ENCODE results near the gene RAB14. TPM values are rescaled to one million over a fixed set of nuclear protein-coding genes. Genes with fewer than 3 reads are reported as not detected.

RAB14 gene
- polyA plus RNA-seq, 1 of the 3 experiments (the other 2 are of a cell fraction), result 17.4 TPM

GRCh38 chr9:121143771-121144170 is 57.9 kb downstream of the RAB14 start:
- DNase-seq, result no peak
- 94% methylated on average over 2 of the region's 2 CpGs for WGBS (ENCODE audit: low lambda C conversion rate)
- ChIA-PET CTCF (interaction anchor here (0.8 to 3.7 kb wide), 4 partner anchors 22 to 70 kb away, joined by 3 to 8 read pairs (median 4); no protein-coding TSS in a partner anchor), POLR2A (no interaction called here)
- no peaks in the 10 kb centered on the region; a peak in 1 of 4 replicates for H3K4me1 ChIP-seq (ENCODE audit: control insufficient read depth in 1 of 2, insufficient read depth in 2 of 2, low read depth in 1 of 2, low read length in 1 of 2)
- H3K9me3 ChIP-seq, result no peaks in the 10 kb centered on the region
- H3K9ac ChIP-seq, result no peak overlapping the region
- TF ChIP-seq POLR2AphosphoS5 (IDR thresholded peaks at IDR 0.05; ENCODE audit: low read depth, low read length) (no peak), GATA2 (CRISPR knock-in tag; IDR thresholded peaks at IDR 0.05) (no peak), USF1 (IDR thresholded peaks at IDR 0.05; ENCODE audit: borderline replicate concordance, low read depth) (no peak), CHD2 (IDR thresholded peaks at IDR 0.05; ENCODE audit: low read length, partially characterized antibody) (no peak), SIN3A (IDR thresholded peaks at IDR 0.05; ENCODE audit: borderline replicate concordance, low read depth, low read length) (no peak), IRF3 (IDR thresholded peaks at IDR 0.05; ENCODE audit: low read depth, low read length) (no peak), JUND (IDR thresholded peaks at IDR 0.05) (no peak), MXI1 (IDR thresholded peaks at IDR 0.05; ENCODE audit: low read depth, low read length) (no peak), NRF1 (IDR thresholded peaks at IDR 0.05; ENCODE audit: low read depth, low read length) (no peak), CTCF (IDR thresholded peaks at IDR 0.05) (no peak), PBX3 (IDR thresholded peaks at IDR 0.05) (no peak), NFIC (IDR thresholded peaks at IDR 0.05; ENCODE audit: borderline replicate concordance) (no peak), GABPA (IDR thresholded peaks at IDR 0.05; ENCODE audit: low read depth) (no peak), RFX5 (IDR thresholded peaks at IDR 0.05; ENCODE audit: low read length) (no peak), FOXJ3 (CRISPR knock-in tag; IDR thresholded peaks at IDR 0.05) (no peak), TEAD4 (IDR thresholded peaks at IDR 0.05; ENCODE audit: borderline replicate concordance, insufficient read depth) (no peak), ELF1 (IDR thresholded peaks at IDR 0.05) (no peak), EP300 (IDR thresholded peaks at IDR 0.05; ENCODE audit: borderline replicate concordance in 1 of 2, low read depth in 1 of 2, low read length in 1 of 2) (no peak), FOSL2 (IDR thresholded peaks at IDR 0.05; ENCODE audit: borderline replicate concordance, low read depth) (no peak)
- no peak overlapping the region for H3K27ac ChIP-seq (ENCODE audit: low read depth in 2 of 2, low read length in 1 of 2)
- H4K20me1 ChIP-seq (ENCODE audit: insufficient read depth), result no peaks in the 10 kb centered on the region
- H3K4me2 ChIP-seq, result no peak overlapping the region
- no peak overlapping the region for H3K4me3 ChIP-seq (ENCODE audit: low read depth in 2 of 2, low read length in 1 of 2)
- H2AFZ ChIP-seq (ENCODE audit: low read depth), result no peak overlapping the region
- peaks cover 63 to 82% of the 10 kb centered on the region in 2 experiments for H3K36me3 ChIP-seq (replicated peaks in 1 of 2; ENCODE audit: control insufficient read depth in 1 of 2, insufficient read depth in 2 of 2, low read length in 1 of 2)
- H3K27me3 ChIP-seq (ENCODE audit: insufficient read depth), result no peaks in the 10 kb centered on the region
- no peaks in the 10 kb centered on the region for H3K79me2 ChIP-seq (ENCODE audit: insufficient read depth)
- no peaks in the 10 kb centered on the region for H3F3A ChIP-seq (replicated peaks; ENCODE audit: insufficient read depth)
- H3K9me2 ChIP-seq, result no peaks in the 10 kb centered on the region

All from SK-N-SH (cell line).